Epidermal melanocyte (primary cell): ENCODE data around the gene MYOG.
A peak's percentile ranks its signal among the peaks of the same experiment; 100 is the strongest.

Source experiments
- DNase-seq: peaks from one replicate; pipeline ENCODE4 v3.0.0; 2011; ENCODE audit warnings: low spot score; ENCODE audit not compliant: insufficient read length

MYOG gene

GRCh38 chr1:203117611-203118575 is 32.1 kb upstream of the MYOG start:
- peak; percentile 76 for DNase-seq

- DNase-seq = no peak
These were observed 30.4 kb upstream of the MYOG start for GRCh38 chr1:203116091-203116820.

DNA sequence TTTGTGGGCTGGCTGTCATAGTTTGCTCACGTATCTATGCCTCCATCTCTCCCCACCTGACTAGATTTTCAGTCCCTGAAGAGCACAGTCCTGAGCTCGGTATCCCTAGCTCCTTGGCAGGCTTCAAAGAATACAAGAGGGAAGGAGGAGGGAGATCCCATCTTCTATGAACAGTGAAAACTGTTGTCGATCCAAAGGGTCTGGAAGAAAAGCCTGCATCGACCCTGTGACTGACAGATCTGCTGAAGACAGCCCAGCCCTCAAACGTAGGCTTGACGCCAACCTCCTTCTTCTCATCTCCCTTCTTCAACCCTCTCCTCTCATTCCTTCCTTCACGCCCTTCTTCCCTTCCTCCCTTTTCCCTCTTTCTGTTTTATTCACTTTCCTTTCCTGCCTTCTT is 28.4 kb upstream of the MYOG start:
- no peak for DNase-seq

DNA sequence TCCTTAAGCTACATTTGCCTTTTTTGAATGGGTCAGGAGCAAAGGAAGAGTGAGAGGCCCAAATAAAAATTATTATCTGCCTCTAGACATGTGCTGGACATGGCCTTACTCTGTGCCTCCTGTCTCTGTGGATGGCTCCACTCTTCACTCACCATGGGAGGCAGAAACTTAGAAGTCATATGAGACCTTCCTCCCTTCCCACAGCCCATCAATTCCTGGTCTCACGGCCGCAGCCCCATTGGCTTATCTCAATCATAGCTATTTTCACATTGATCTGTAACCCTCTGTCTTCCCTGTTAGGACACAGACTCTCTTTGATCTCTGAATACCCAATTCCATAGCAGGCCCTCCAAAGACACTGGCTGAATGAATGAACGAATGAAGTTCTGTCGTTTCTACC is 27.5 kb upstream of the MYOG start:
- DNase-seq = no peak

GRCh38 chr1:203112475-203112874 is 26.7 kb upstream of the MYOG start:
- DNase-seq = no peak

DNA sequence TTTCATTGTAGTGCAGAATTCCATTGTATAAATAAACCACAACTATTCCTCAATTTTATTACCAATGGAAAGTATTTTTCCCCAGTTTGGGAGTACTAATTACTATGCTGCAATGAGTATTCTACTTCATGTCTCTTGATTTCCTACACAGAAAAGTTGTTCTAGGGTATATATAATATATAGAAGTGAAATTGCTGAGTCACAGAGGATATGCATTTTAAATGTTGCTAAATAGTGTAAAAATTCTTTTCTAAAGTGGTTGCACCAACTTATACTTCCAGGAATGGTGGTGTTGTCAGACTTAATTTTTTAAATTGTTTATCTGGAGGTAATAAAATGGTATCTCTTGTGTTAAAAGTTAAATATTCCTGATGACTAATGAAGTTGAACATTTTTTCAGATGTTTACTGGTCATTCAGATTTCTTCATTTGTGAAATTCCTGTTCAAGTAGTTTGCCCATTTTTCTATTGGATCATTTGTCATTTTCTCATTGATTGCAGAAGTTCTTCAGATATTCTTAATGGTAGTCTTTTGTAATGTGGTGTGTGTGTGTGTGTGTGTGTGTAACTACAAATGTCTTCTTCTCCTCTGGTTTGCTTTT is 19.1 kb upstream of the MYOG start:
- DNase-seq = no peak

DNA sequence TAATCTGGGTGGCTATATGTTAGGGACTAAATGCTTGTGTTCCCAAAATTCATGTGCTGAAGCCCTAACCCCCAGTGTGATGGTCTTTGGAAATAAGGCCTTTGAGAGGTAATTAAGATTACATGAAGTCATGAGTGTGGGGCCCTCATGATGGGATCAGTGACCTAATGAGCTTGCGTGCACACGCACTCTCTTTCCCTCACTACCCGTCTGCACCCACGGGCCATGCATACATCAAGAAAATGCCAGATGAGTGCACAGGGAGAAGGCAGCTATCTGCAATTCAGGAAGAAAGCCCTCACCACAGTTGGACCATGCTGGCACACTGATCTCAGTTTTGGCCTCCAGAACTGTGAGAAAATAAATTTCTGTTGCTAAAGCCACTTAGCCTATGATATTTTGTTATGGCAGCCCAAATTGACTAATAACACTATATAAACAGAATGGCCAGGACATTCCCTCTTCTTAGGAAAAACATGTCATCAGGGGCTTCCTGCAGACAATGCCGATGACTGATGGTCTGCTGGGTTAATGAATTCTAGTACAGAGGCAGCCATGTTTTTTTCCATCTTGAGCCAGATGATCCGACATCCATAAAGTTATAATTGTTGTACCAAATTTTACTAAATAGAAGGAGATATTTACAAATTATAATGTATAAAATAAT is 18.1 kb upstream of the MYOG start:
- DNase-seq = no peak

DNA sequence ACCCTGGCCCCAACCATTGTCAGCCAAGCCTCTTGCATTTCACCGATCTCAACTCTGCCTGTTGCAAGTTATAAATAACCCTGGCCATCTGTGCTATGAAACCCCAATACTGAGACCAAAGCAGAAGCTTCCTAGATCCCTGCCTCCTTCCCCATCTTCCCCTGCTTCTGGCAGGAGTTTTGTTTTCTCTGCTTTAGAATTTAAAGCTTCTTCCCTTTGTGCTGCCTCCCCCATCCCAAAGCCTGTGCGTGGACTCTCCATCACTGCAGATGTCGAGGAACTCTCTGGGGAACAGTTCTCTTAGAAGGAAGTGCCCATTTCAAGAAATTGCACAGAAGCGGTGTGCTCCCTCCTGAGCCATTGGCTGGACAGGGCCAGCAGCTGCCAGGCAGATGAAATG is 17.4 kb upstream of the MYOG start:
- DNase-seq = no peak

GRCh38 chr1:203101813-203102634 is 16.2 kb upstream of the MYOG start:
- DNase-seq = no peak

DNA sequence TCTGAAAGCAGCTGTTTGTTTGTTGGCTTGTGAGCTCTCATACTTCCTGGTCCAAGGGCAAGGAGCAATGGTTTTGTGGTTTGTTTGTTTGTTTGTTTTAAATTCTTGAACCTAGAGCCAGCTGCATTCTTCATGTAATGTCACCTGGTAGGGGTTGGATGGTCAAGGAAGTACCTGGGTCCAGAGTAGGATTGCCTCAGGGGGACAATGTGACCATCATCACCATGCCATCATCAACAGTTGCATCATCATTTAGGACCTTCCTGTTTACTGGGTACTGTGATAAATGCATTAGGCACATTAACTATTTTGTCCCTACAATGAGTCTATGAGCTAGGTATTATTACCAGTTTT is 14.7 kb upstream of the MYOG start:
- no peak for DNase-seq

DNA sequence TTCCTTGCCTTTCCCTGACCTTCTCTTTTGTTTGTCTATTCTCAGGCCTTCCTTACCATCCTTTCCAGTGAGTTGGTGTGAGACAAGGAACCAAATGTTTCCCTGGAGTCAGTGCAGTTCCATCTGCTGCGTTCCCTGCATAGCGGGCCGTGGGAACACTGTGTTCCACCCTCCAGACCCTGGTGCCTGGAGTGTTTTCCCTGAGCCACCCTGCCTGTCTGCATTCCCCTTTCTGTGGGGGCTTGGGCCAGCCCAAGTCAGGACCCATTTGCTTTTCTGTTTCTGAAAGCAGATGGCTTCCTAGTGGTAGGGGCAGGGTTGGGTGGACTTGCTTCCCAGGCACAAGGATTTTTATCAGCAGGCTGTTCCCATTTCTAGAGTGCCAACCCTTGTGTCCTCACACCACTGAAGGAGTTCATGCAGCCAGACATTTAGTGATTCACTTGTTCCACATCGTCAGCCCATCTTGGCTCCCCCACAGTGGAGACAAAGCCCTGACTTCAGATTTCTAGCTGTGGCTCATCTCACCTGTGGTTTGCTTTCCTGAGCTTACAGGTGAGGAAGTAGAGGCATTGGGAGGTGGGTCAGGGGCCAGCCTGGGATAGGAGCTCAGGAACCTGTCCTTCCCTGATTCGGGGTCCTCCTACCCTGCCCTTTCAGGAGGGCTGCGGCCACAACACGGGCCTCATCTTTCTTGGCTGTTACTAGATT is 14.1 kb upstream of the MYOG start:
- no peak for DNase-seq

DNA sequence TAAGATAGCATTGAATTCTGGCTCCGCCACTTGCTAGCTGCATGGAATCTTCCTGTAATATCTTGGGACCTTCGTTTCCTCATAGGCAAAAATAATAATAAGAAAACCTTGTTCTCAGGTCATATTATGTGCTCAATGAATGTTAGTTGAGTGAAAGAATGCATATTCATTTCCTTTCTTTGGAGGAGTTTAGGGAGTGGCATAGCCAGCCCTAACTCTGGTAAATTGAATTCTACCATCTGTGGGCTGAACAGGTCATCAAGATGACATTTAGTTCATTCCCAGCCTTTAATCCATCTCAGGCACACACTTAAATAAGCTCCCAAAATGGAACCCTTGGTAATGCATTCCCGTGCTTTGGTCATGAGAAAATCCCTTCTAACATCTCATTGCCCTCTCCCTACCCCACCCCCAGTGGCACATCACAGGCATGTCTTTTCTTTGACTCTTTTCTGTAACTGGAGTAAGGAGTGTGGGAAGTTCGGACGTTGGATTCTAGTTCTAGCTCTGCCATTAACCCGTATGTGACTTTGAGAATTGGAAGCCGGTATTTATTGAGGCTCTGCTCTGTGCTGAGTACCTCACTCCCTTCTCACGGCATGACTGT is 13.2 kb upstream of the MYOG start:
- DNase-seq = no peak

GRCh38 chr1:203098445-203098844 is 12.6 kb upstream of the MYOG start:
- no peak for DNase-seq

- no peak for DNase-seq
These were observed 11.2 kb upstream of the MYOG start for GRCh38 chr1:203097001-203097400.

- DNase-seq = no peak
These were observed 10.8 kb upstream of the MYOG start for GRCh38 chr1:203096566-203096965.

DNA sequence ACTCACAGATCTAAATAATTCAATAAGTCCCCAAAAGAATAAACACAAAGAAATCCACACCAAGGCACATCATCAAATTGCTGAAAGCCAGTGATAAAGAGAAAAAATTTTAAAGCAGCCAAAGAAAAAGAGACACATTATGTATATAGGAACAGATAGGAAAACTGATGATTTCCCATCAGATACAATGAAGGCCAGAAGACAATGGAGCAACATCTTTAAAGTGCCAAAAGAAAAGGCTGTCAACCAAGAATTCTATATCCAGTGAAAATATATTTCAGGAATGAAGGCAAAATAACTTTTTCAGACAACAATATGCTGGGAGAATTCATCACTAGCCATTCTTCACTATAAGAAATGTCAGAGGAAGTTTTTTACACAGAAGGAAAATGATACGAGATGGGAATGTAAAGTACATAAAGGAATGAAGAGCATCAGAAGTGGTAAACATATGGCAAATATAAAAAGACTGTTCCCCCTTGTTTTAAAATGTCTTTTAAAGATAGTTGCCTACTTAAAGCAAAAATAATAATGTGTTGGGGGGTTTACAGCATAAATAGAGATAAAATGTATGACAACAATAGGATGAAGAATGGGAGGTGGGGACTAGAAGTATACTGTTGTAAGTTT is 9.4 kb upstream of the MYOG start:
- DNase-seq = no peak

DNA sequence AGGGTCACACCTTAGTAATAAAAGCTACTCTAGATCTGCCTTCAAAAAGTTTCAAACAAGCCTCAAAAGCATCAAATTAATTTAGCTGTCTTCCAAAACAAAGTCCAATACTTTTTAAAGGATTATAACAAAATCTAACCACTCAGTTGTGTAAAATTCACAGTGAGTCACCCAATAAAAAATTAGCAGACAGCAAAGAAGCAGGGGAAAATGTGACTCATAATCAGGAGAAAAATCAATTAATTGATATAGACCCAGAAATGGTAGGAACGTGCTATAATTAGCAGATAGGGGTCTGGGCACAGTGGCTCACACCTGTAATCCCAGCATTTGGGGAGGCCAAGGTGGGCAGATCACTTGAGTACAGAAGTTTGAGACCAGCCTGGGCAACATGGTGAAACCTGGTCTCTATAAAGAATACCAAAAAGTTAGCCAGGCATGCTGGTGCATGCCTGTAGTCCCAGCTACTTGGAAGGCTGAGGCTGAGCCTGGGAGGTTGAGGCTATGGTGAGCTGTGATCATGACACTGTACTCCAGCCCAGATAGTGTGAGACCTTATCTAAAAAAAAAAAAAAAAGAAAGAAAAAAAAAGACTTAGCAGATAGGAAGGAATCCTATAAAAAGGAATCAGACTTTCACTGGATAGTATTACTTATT is 8.1 kb upstream of the MYOG start:
- no peak for DNase-seq

- DNase-seq = no peak
These were observed 6.0 kb upstream of the MYOG start for GRCh38 chr1:203091761-203092330.

GRCh38 chr1:203091199-203091477 is 5.3 kb upstream of the MYOG start:
- no peak for DNase-seq
